OCI-LY1 (cell line): ENCODE results near the gene C17orf67.

Experiments
- H2AFZ ChIP-seq: fragments of 200-600 bp; sonication (generic), shearing (Covaris generic); 2 replicates; pipeline ENCODE4 v1.6.0; 2014; ENCODE audit warnings: antibody characterized with exemption, mild to moderate bottlenecking, low read length
- H3F3A ChIP-seq: fragments of 200-600 bp; sonication (generic), shearing (Covaris generic); 2 replicates; pipeline ENCODE4 v1.6.0; 2014; ENCODE audit warnings: mild to moderate bottlenecking, antibody characterized with exemption, low read length, moderate library complexity; ENCODE audit not compliant: insufficient read depth
- H3K27ac ChIP-seq: fragments of 200-600 bp; sonication (generic); 2 replicates; pipeline ENCODE4 v1.5.1; 2014; ENCODE audit warnings: low read length, mixed run types, mild to moderate bottlenecking, low read depth; ENCODE audit not compliant: poor library complexity, severe bottlenecking
- H3K27me3 ChIP-seq: fragments of 200-600 bp; sonication (generic); 2 replicates; pipeline ENCODE4 v1.6.0; 2014; ENCODE audit warnings: antibody characterized with exemption, mild to moderate bottlenecking, low read length, moderate library complexity; ENCODE audit not compliant: insufficient read depth
- H3K36me3 ChIP-seq: fragments of 200-600 bp; sonication (generic); 2 replicates; pipeline ENCODE4 v1.6.1; 2014; ENCODE audit warnings: mild to moderate bottlenecking, antibody characterized with exemption, low read length, moderate library complexity, mixed read lengths; ENCODE audit not compliant: insufficient read depth
- H3K4me1 ChIP-seq: fragments of 200-600 bp; sonication (generic); 2 replicates; pipeline ENCODE4 v1.5.1; 2014; ENCODE audit warnings: mild to moderate bottlenecking, low read length, moderate library complexity; ENCODE audit not compliant: insufficient read depth, severe bottlenecking
- H3K4me2 ChIP-seq: fragments of 200-600 bp; sonication (generic), shearing (Covaris generic); 2 replicates; pipeline ENCODE4 v1.6.1; 2014; ENCODE audit warnings: low read length
- H3K4me3 ChIP-seq: fragments of 200-600 bp; sonication (generic); 2 replicates; pipeline ENCODE4 v1.5.1; 2014; ENCODE audit warnings: low read length, low read depth, mild to moderate bottlenecking, mixed read lengths; ENCODE audit not compliant: poor library complexity, severe bottlenecking
- H3K79me2 ChIP-seq: fragments of 200-600 bp; shearing (Covaris generic); 2 replicates; pipeline ENCODE4 v1.6.1; 2016; ENCODE audit warnings: mixed run types, low read length, mixed read lengths; ENCODE audit not compliant: insufficient read depth
- H3K9ac ChIP-seq: fragments of 200-600 bp; sonication (generic), shearing (Covaris generic); 2 replicates; pipeline ENCODE4 v1.6.1; 2014; ENCODE audit warnings: mild to moderate bottlenecking, low read length, mixed read lengths
- H3K9me2 ChIP-seq: fragments of 200-600 bp; sonication (generic), shearing (Covaris generic); 2 replicates; pipeline ENCODE4 v1.6.1; 2014; ENCODE audit warnings: low read depth, mild to moderate bottlenecking, low read length, mixed read lengths
- H3K9me3 ChIP-seq: fragments of 200-600 bp; shearing (Covaris generic); 2 replicates; pipeline ENCODE4 v1.6.1; 2014; ENCODE audit warnings: low read length, mixed read lengths
- H4K20me1 ChIP-seq: fragments of 200-600 bp; sonication (generic), shearing (Covaris generic); 2 replicates; pipeline ENCODE4 v1.6.0; 2016; ENCODE audit warnings: mild to moderate bottlenecking, low read length; ENCODE audit not compliant: insufficient read depth
- EZH2 ChIP-seq: fragments of 200-600 bp; sonication (generic), shearing (Covaris generic); IDR thresholded peaks from 2 replicates; pipeline ENCODE4 v1.8.0; 2017; ENCODE audit warnings: borderline replicate concordance, mixed run types, mild to moderate bottlenecking, antibody characterized with exemption, low read length, moderate library complexity, mixed read lengths
- TF ChIP-seq, protein P1 (sequence below): fragments of 200-600 bp; sonication (generic), shearing (Covaris generic); IDR thresholded peaks from 2 replicates; pipeline ENCODE4 v1.5.1; 2017; ENCODE audit warnings: mild to moderate bottlenecking, antibody characterized with exemption, low read length, moderate library complexity, mixed read lengths

C17orf67 gene

DNA sequence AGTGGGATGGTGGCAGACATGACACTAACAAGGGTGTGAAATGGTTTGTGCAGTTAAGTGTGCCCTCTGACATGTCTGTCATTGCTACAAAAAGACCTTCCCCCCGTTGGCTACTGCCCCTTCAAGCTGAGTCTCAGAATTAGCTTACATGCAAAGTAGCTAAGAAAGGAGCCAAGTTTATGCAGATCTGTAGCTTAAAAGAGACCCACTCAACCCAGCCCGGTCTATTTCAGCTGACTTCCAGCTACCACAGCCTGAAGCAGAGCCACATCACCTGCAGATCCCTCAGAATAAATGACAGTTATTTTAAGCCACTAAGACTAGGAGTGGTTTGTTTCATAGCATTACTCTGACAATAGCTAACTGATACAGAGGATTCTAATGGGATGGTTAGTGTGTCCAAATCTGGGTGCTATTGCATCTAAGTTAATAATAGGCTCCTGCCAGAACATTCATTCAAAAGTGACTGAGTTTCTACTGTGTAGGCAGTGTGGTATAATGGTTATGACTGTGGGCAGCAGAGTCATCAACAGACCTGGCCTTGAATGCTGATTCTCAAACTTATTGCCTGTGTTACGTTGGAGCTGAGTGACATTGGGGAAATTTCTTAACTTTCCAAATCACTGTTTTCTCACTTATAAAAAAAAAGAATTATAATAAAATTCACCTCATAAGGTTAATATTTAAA lies 11.7 kb downstream of the C17orf67 start:
- H3K79me2 ChIP-seq = no peaks in the 10 kb centered on the region
- H3K9me2 ChIP-seq = no peaks in the 10 kb centered on the region
- no peak overlapping the region for H3K9ac ChIP-seq
- H3K27ac ChIP-seq = no peak overlapping the region
- H3K4me1 ChIP-seq = no peaks in the 10 kb centered on the region
- H3K27me3 ChIP-seq = no peaks in the 10 kb centered on the region
- no peaks in the 10 kb centered on the region for H3K9me3 ChIP-seq
- no peaks in the 10 kb centered on the region; the same call in 1 of the 2 replicates for H3K36me3 ChIP-seq
- TF ChIP-seq, protein P1, sequence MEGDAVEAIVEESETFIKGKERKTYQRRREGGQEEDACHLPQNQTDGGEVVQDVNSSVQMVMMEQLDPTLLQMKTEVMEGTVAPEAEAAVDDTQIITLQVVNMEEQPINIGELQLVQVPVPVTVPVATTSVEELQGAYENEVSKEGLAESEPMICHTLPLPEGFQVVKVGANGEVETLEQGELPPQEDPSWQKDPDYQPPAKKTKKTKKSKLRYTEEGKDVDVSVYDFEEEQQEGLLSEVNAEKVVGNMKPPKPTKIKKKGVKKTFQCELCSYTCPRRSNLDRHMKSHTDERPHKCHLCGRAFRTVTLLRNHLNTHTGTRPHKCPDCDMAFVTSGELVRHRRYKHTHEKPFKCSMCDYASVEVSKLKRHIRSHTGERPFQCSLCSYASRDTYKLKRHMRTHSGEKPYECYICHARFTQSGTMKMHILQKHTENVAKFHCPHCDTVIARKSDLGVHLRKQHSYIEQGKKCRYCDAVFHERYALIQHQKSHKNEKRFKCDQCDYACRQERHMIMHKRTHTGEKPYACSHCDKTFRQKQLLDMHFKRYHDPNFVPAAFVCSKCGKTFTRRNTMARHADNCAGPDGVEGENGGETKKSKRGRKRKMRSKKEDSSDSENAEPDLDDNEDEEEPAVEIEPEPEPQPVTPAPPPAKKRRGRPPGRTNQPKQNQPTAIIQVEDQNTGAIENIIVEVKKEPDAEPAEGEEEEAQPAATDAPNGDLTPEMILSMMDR = no peak
- TF ChIP-seq EZH2 = no peak
- no peak overlapping the region for H3K4me2 ChIP-seq
- H2AFZ ChIP-seq = no peak overlapping the region
- H3F3A ChIP-seq = peaks cover 4% of the 10 kb centered on the region; the same call in 1 of the 2 replicates
- no peaks in the 10 kb centered on the region for H4K20me1 ChIP-seq
- H3K4me3 ChIP-seq = no peak overlapping the region

DNA sequence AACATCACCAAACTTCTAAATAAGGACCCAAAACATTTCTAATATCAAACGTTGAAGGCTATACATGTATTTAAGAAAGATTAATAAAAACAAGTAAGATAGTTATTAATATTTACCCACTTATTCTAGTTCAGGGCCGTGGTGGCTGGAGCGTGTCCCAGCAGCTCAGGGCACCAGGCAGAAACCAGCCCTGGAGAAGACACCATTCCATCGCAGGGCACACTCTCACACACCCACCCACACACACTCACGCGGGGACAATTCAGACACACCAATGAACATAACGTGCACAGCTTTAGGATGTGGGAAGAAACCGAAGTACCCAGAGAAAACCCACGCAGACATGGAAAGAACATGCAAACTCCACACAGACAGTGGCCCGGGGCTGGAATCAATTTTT lies 13.5 kb downstream of the C17orf67 start:
- no peaks in the 10 kb centered on the region for H4K20me1 ChIP-seq
- no peaks in the 10 kb centered on the region for H3K79me2 ChIP-seq
- no peaks in the 10 kb centered on the region for H3K27me3 ChIP-seq
- no peak overlapping the region for H3K9ac ChIP-seq
- H2AFZ ChIP-seq = no peak overlapping the region
- no peak overlapping the region for H3K27ac ChIP-seq
- H3K9me2 ChIP-seq = no peaks in the 10 kb centered on the region
- H3K4me1 ChIP-seq = no peaks in the 10 kb centered on the region
- no peaks in the 10 kb centered on the region; the same call in 1 of the 2 replicates for H3K36me3 ChIP-seq
- H3K4me3 ChIP-seq = no peak overlapping the region
- no peak for TF ChIP-seq EZH2
- TF ChIP-seq, protein P1 = no peak
- H3K4me2 ChIP-seq = no peak overlapping the region
- peaks cover 4% of the 10 kb centered on the region; the same call in 1 of the 2 replicates for H3F3A ChIP-seq
- H3K9me3 ChIP-seq = no peaks in the 10 kb centered on the region

DNA sequence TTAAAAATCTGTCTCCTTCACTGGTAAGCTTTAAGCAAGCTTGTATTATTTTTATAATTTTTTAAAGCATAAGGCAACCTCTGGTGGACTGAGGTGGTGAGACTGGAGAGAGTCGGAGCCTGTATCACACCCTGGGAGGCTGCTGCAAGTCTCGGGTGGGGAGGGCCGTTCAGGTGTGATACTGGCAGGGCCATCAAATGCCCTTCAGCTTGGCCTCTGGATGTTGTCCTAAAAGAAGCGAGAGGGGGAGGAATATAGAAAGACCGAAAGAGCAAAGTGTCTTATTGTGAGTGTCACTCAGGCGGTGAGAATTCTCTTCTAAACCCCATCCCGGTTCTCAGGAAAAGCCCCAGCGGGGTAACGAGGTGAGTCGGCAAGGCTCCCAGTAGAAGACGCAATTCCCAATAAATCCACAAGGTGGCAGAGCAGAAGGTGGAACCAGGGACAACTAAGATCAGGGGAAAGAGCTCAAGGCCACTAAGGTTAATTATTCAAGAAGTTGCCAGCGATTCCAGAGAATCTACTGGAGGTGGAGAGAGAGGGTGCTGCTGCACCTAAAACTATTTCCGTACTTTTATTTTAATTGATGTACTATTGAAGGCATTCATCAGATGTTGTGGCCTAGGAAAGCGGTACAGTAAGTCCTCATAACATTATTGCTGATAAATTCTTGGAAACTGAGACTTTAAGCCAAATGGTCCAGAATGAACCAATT lies 14.1 kb downstream of the C17orf67 start:
- H4K20me1 ChIP-seq = no peaks in the 10 kb centered on the region
- peaks cover 4% of the 10 kb centered on the region; the same call in 1 of the 2 replicates for H3F3A ChIP-seq
- H3K4me2 ChIP-seq = no peak overlapping the region
- no peaks in the 10 kb centered on the region for H3K79me2 ChIP-seq
- no peak overlapping the region for H3K9ac ChIP-seq
- TF ChIP-seq, protein P1 = peak; percentile 74
- TF ChIP-seq EZH2 = no peak
- H3K27me3 ChIP-seq = no peaks in the 10 kb centered on the region
- H3K4me1 ChIP-seq = no peaks in the 10 kb centered on the region
- no peak overlapping the region for H3K4me3 ChIP-seq
- no peaks in the 10 kb centered on the region for H3K9me2 ChIP-seq
- H2AFZ ChIP-seq = no peak overlapping the region
- no peak overlapping the region for H3K27ac ChIP-seq
- H3K9me3 ChIP-seq = no peaks in the 10 kb centered on the region
- H3K36me3 ChIP-seq = no peaks in the 10 kb centered on the region; the same call in 1 of the 2 replicates
